Neural cell (in vitro differentiated cells): Measurements from ENCODE around the gene TMBIM1. TPM values are rescaled to one million over a fixed set of nuclear protein-coding genes. Genes with fewer than 3 reads are reported as not detected.

Experiments
- H2AFZ ChIP-seq: fragments of 200-600, 300-800 bp; sonication (generic), shearing (Covaris generic); 2 replicates; pipeline ENCODE4 v1.6.0; 2014; ENCODE audit warnings: low read depth, mild to moderate bottlenecking, antibody characterized with exemption, low read length, moderate library complexity
- H3F3A ChIP-seq: fragments of 200-600 bp; shearing (Covaris generic); 2 replicates; pipeline ENCODE4 v1.6.1; 2016; ENCODE audit warnings: mild to moderate bottlenecking, moderate library complexity, mixed read lengths, antibody characterized with exemption, low read length; ENCODE audit not compliant: insufficient read depth, poor library complexity, severe bottlenecking
- H3K27ac ChIP-seq: fragments of 200-600, 300-800 bp; sonication (generic), shearing (Covaris generic); 2 replicates; pipeline ENCODE4 v1.5.1; 2014; ENCODE audit warnings: mild to moderate bottlenecking, low read length, moderate library complexity
- H3K27me3 ChIP-seq: fragments of 300-800, 200-600 bp; sonication (generic), shearing (Covaris generic); 2 replicates; pipeline ENCODE4 v1.6.0; 2014; ENCODE audit warnings: mild to moderate bottlenecking, low read depth, low read length, moderate library complexity; ENCODE audit not compliant: insufficient read depth
- H3K36me3 ChIP-seq: fragments of 300-800, 200-600 bp; sonication (generic), shearing (Covaris generic); 2 replicates; pipeline ENCODE4 v1.5.1; 2014; ENCODE audit warnings: mild to moderate bottlenecking, antibody characterized with exemption, low read length, moderate library complexity; ENCODE audit not compliant: insufficient read depth
- H3K4me2 ChIP-seq: fragments of 300-800, 200-600 bp; sonication (generic), shearing (Covaris generic); 2 replicates; pipeline ENCODE4 v1.6.0; 2014; ENCODE audit warnings: mild to moderate bottlenecking, low read length
- H3K4me3 ChIP-seq: fragments of 300-800, 200-600 bp; sonication (generic), shearing (Covaris generic); 2 replicates; pipeline ENCODE4 v1.5.1; 2014; ENCODE audit warnings: mild to moderate bottlenecking, low read length, moderate library complexity
- H3K79me2 ChIP-seq: fragments of 200-600 bp; shearing (Covaris generic); replicated peaks from 2 replicates; pipeline ENCODE4 v1.6.0; 2014; ENCODE audit warnings: mild to moderate bottlenecking, low read length, moderate library complexity; ENCODE audit not compliant: insufficient read depth
- H3K9ac ChIP-seq: fragments of 300-800, 200-600 bp; sonication (generic), shearing (Covaris generic); 2 replicates; pipeline ENCODE4 v1.6.1; 2016; ENCODE audit warnings: mild to moderate bottlenecking, low read length, mixed read lengths
- H3K9me2 ChIP-seq: fragments of 200-600 bp; shearing (Covaris generic); 2 replicates; pipeline ENCODE4 v1.6.1; 2016; ENCODE audit warnings: mild to moderate bottlenecking, low read length, mixed read lengths; ENCODE audit not compliant: insufficient read depth
- H3K9me3 ChIP-seq: fragments of 200-600, 300-800 bp; sonication (generic), shearing (Covaris generic); 2 replicates; pipeline ENCODE4 v1.6.1; 2016; ENCODE audit warnings: mild to moderate bottlenecking, mixed run types, low read length, moderate library complexity, mixed read lengths
- H4K20me1 ChIP-seq: fragments of 200-600 bp; shearing (Covaris generic); 2 replicates; pipeline ENCODE4 v1.6.1; 2016; ENCODE audit warnings: mild to moderate bottlenecking, mixed run types; ENCODE audit not compliant: insufficient read depth
- CTCF ChIP-seq: fragments of 450-650 bp; IDR thresholded peaks from 2 replicates; pipeline ENCODE4 v1.5.1; 2014; ENCODE audit warnings: antibody characterized with exemption, mild to moderate bottlenecking, moderate library complexity; ENCODE audit not compliant: poor library complexity, severe bottlenecking
- EP300 ChIP-seq: fragments of 450-650 bp; conservative IDR thresholded peaks from 2 replicates; pipeline ENCODE4 v1.6.1; 2014; ENCODE audit warnings: antibody characterized with exemption, mild to moderate bottlenecking, moderate library complexity; ENCODE audit not compliant: poor library complexity, severe bottlenecking
- EZH2 ChIP-seq: fragments of 200-600, 300-800 bp; shearing (Covaris generic), sonication (generic); IDR thresholded peaks from 2 replicates; pipeline ENCODE4 v1.6.1; 2014; ENCODE audit warnings: antibody characterized with exemption, low read length, borderline replicate concordance, mild to moderate bottlenecking; ENCODE audit not compliant: insufficient read depth, poor library complexity, severe bottlenecking
- MXI1 ChIP-seq: fragments of 450-650 bp; conservative IDR thresholded peaks from 2 replicates; pipeline ENCODE4 v1.6.1; 2014; ENCODE audit warnings: antibody characterized with exemption, mild to moderate bottlenecking; ENCODE audit not compliant: poor library complexity, severe bottlenecking
- POLR2AphosphoS5 ChIP-seq: IDR thresholded peaks from 2 replicates; pipeline ENCODE4 v1.6.1; 2012
- RAD21 ChIP-seq: fragments of 450-650 bp; conservative IDR thresholded peaks from 2 replicates; pipeline ENCODE4 v1.6.1; 2014; ENCODE audit warnings: antibody characterized with exemption, mild to moderate bottlenecking, moderate library complexity
- REST ChIP-seq: IDR thresholded peaks from 2 replicates; pipeline ENCODE4 v1.6.1; 2012; ENCODE audit warnings: borderline replicate concordance
- SMC3 ChIP-seq: fragments of 450-650 bp; conservative IDR thresholded peaks from 2 replicates; pipeline ENCODE4 v1.6.1; 2014; ENCODE audit warnings: antibody characterized with exemption, mild to moderate bottlenecking, moderate library complexity; ENCODE audit not compliant: poor library complexity
- TAF1 ChIP-seq: IDR thresholded peaks from 2 replicates; pipeline ENCODE4 v1.6.1; 2012; ENCODE audit warnings: low read depth
- polyA plus RNA-seq: library from polyadenylated mRNA; depleted of rRNA; stranded (reverse); fragments of >200 nt; gene quantifications from 2 replicates; pipeline ENCODE4 v1.2.3, GENCODE V29; 2014

Gene TMBIM1
- polyA plus RNA-seq, 1 donor from 2014 or later = not detected

- H2AFZ ChIP-seq = no peak overlapping the region
Measured at GRCh38 chr2:218340656-218341055, 48.4 kb upstream of the TMBIM1 start.

GRCh38 chr2:218334531-218334930, 42.2 kb upstream of the TMBIM1 start:
- Histone ChIP-seq H3K27ac (no peak overlapping the region), H3K4me2 (no peak overlapping the region), H2AFZ (no peak overlapping the region), H4K20me1 (no peaks in the 10 kb centered on the region), H3K4me3 (no peak overlapping the region), H3K36me3 (no peaks in the 10 kb centered on the region), H3K9me3 (no peaks in the 10 kb centered on the region), H3K9ac (no peak overlapping the region), H3F3A (no peaks in the 10 kb centered on the region), H3K9me2 (no peaks in the 10 kb centered on the region), H3K79me2 (no peaks in the 10 kb centered on the region), H3K27me3 (no peaks in the 10 kb centered on the region)
- TF ChIP-seq REST (no peak), EP300 (no peak), CTCF (no peak), MXI1 (no peak), RAD21 (no peak), POLR2AphosphoS5 (no peak), SMC3 (no peak)

More at GRCh38 chr2:218340656-218341055, 48.4 kb upstream of the TMBIM1 start:
- Histone ChIP-seq H3K79me2 (no peaks in the 10 kb centered on the region), H3K9ac (no peak overlapping the region), H3K9me3 (no peaks in the 10 kb centered on the region), H3K4me3 (no peak overlapping the region), H3F3A (no peaks in the 10 kb centered on the region), H3K9me2 (no peaks in the 10 kb centered on the region), H3K36me3 (no peaks in the 10 kb centered on the region), H3K27ac (no peak overlapping the region), H4K20me1 (no peaks in the 10 kb centered on the region), H3K27me3 (no peaks in the 10 kb centered on the region), H3K4me2 (no peak overlapping the region)
- no peak for TF ChIP-seq POLR2AphosphoS5
- TF ChIP-seq EP300 = no peak
- no peak for TF ChIP-seq RAD21
- no peak for TF ChIP-seq EZH2
- no peak for TF ChIP-seq REST
- TF ChIP-seq TAF1 = no peak
- TF ChIP-seq SMC3 = no peak
- no peak for TF ChIP-seq MXI1
- TF ChIP-seq CTCF = no peak
